Measurements from ENCODE around the gene NIPAL3.

DNA sequence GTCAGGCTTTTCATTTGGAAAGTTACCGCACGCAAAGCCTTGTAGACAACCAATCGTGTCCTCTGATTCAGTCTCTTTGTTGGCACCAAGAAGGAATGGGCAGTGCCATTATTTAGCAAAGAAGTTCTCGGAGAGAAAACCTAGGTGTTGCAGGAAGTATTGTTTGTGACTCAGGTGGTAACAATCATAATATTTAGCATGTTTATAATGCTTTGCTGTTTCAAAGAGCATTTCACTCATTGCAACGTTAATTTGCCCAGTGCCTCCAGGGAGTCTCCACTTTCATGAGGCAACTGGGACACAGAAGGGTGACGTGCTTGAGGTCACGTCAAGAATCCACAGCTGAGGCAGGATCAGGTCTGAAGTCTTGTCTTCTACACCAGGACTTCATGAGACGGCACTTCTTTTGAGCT is 33.4 kb upstream of the NIPAL3 start:
- no peak for TF ChIP-seq MAX (IDR thresholded peaks at IDR 0.05)
- no peak for TF ChIP-seq TCF12 (IDR thresholded peaks at IDR 0.05; ENCODE audit: low read depth)
- TF ChIP-seq CREB1 (IDR thresholded peaks at IDR 0.05; ENCODE audit: low read depth), result no peak
- TF ChIP-seq RAD21 (IDR thresholded peaks at IDR 0.05; ENCODE audit: low read depth), result no peak
- no peak for TF ChIP-seq TAF1 (IDR thresholded peaks at IDR 0.05; ENCODE audit: low read depth)
- TF ChIP-seq EP300 (IDR thresholded peaks at IDR 0.05; ENCODE audit: borderline replicate concordance), result no peak
- TF ChIP-seq FOXM1 (IDR thresholded peaks at IDR 0.05; ENCODE audit: borderline replicate concordance, low read depth), result no peak
- TF ChIP-seq, protein P1, sequence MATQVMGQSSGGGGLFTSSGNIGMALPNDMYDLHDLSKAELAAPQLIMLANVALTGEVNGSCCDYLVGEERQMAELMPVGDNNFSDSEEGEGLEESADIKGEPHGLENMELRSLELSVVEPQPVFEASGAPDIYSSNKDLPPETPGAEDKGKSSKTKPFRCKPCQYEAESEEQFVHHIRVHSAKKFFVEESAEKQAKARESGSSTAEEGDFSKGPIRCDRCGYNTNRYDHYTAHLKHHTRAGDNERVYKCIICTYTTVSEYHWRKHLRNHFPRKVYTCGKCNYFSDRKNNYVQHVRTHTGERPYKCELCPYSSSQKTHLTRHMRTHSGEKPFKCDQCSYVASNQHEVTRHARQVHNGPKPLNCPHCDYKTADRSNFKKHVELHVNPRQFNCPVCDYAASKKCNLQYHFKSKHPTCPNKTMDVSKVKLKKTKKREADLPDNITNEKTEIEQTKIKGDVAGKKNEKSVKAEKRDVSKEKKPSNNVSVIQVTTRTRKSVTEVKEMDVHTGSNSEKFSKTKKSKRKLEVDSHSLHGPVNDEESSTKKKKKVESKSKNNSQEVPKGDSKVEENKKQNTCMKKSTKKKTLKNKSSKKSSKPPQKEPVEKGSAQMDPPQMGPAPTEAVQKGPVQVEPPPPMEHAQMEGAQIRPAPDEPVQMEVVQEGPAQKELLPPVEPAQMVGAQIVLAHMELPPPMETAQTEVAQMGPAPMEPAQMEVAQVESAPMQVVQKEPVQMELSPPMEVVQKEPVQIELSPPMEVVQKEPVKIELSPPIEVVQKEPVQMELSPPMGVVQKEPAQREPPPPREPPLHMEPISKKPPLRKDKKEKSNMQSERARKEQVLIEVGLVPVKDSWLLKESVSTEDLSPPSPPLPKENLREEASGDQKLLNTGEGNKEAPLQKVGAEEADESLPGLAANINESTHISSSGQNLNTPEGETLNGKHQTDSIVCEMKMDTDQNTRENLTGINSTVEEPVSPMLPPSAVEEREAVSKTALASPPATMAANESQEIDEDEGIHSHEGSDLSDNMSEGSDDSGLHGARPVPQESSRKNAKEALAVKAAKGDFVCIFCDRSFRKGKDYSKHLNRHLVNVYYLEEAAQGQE (IDR thresholded peaks at IDR 0.05; ENCODE audit: low read depth), result no peak

Measured in Ishikawa (cell line).